ENCODE results near the gene SH3GL1.

GRCh38 chr19:4350726-4351125, 49.6 kb downstream of the SH3GL1 start:
- TF ChIP-seq CTCF (IDR thresholded peaks at IDR 0.05 in 8 of 11, conservative IDR thresholded peaks at IDR 0.05 in 3 of 11) = no peak
- TF ChIP-seq POLR2A (IDR thresholded peaks at IDR 0.05) = no peak

All from spleen (tissue), 7 donors.